NAMALWA (cell line): ENCODE results near the gene CLEC4D.
"Not testable (repeated sequence)": the region's sequence is repeated elsewhere in the genome, so short reads cannot be mapped to it uniquely, and the experiment has no call there.

ENCODE experiments used
- DNase-seq: peaks from one replicate; pipeline ENCODE4 v3.0.0-alpha.2; 2015; ENCODE audit warnings: low spot score

CLEC4D gene

DNA sequence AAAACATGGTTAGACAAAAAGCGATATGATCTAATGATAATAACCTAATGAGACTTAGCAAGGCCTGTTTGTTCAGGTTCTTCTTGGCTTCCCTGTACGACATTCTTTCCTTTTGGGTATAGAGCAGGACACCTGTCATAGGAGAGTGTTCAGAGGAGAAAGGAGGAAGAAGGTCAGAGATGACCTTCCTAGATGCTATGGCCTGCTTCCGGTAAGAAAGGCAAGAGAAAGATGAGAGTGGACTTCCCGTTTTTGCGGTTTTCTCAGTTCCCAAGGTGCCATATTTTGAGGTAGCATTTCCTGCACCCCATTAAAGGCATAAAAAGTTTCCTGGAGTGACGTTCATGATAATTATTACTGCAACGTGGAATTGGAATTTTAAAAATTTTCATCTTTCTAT, 18.7 kb downstream of the CLEC4D start:
- no peak for DNase-seq

DNA sequence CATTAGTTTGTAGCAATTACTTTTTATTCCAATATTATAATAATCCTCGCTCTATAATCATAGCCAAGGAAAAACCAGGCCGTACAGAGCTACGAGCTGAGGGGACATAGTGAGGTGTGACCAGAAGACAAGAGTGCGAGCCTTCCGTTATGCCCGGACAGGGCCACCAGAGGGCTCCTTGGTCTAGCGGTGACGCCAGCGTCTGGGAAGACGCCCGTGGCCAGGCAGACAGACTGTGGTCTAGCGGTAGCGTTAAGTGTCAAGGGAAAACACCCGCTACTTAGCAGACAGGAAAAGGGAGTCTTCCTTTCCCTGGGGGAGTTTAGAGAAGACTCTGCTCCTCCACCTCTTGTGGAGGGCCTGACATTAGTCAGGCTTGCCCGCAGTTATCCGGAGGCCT, 24.5 kb downstream of the CLEC4D start:
- DNase-seq, result peak; percentile 49

DNA sequence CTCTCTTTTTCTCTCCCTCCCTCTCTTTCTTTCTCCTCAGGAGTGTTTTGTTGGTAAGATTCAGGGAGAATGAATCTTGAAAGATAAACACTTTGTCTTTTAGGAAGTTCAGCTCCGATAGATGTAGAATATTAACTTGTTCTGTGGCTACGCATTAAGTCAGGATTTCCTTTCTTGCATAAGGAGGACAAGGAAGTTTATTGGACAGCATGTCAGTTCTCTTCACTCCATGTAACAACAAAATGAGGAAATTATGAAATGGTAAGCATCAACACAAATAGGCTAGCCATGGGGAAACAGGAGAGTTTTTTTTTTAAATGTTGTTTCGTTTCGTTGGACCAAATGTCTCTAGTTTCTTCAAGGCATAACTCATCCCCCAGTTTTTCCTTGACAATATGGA, 27.5 kb downstream of the CLEC4D start, which contains the start of gene CLEC4E:
TSS of gene CLEC4E (minus strand) at position 75 of the 400 bp plus-strand sequence. CDS start 108 bp downstream, outside the sequence.
- not testable (repeated sequence) for DNase-seq

DNA sequence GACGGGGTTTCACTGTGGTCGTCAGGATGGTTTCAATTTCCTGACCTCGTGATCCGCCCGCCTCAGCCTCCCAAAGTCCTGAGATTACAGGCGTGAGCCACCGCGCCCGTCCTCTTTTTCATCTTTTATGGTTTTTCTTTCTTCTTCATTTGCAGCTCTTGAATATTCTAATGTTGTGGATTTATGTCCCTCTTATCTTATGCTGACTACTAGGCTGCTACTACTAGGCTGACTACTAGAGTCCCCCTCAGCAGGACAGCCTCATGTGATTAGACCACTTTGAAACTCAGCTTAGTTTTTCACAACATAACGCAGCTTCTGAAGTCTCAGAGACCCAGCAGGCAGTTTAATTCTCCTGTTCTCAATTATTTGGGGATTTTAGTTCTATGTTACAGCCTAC, 28.3 kb downstream of the CLEC4D start:
- no peak for DNase-seq

DNA sequence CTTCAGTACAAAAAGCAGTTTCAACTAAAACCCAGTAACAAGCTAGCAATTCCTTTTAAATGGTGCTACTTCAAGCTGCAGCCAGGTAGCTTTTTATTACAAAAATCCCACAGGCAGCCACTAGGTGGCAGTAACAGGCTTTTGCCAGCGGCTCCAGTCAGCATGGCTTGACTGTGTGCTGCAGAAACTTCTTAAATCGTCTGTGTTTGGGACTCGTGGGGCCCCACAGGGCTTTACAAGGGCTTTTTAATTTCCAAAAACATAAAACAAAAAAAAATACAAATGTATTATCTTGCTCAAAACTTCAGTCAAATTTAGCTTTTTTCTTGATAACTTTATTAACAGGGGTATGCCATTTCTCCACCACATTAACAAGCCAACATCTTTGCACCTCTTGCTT, 31.0 kb downstream of the CLEC4D start:
- peak; percentile 90 for DNase-seq

DNA sequence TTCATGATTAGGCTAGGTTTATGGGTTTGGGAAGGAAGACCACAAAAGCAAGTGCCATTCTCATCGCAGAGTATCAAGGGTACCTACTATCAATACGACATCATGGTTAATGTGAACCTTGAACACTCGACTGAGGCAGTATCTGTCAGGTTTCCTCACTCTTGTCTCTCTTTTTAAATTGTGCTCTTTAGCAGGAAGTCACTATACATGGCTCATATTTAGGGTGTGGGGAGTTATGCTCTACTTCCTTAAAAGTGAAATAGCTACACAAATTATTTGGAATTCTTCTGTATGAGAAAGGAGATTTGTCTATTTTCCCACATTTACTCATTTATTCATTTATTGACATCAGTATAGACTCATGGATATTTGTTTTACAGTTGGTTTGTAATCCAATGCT, 33.3 kb downstream of the CLEC4D start:
- no peak for DNase-seq

DNA sequence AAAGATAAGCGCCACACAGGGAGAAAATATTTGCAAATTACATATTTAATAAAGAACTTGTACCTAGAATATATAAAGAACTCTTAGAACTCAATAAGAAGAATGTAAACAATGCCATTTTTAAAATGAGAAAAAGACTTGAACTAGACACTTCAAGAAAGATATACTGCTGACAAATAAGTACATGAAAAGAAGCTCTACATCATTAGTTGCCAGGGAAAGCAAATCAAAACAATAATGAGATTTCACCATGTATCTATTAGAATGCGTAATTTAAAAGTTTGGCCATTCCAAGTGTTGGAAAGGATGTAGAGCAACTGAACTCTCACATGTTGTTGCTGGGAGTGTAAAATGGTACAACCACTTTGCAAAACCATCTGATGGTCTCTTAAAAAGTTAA, 34.3 kb downstream of the CLEC4D start:
- DNase-seq, result no peak

DNA sequence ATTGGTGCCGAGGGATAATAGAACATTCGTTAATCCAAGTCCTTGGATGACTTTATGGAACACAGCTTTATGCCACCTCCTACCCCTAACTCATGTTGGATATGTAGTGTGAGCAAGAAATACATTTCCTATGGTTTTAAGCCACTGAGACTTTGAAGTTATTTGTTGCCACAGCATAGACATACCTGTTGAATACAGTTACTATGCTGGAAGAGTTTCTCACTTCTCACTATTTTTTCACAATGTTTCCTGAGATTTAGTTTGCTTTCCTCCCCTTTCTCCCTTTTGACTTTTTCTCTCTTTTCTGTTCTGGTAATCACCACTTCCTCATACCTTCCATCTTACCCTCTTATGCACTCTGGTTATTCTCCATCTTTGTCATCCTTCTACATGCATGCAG, 34.9 kb downstream of the CLEC4D start:
- no peak for DNase-seq

DNA sequence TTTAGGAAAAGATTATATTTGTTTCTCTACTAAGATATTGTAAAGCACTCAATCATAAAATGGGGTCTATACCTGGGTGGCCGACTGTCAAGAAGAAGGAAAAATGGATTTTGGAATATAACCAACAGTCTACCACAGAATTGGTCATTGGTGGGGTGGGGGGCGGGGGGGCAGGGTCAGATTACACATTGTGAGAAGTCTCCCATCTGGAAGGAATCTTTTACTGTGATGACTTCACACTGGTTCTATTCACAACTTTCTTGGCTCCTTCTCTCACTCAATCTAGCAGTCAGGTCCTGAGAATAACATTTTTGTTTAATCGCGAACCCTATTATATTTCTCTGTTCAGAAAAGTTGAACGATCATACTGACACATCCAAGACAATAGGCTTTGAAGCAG, 36.1 kb downstream of the CLEC4D start:
- DNase-seq, result no peak

DNA sequence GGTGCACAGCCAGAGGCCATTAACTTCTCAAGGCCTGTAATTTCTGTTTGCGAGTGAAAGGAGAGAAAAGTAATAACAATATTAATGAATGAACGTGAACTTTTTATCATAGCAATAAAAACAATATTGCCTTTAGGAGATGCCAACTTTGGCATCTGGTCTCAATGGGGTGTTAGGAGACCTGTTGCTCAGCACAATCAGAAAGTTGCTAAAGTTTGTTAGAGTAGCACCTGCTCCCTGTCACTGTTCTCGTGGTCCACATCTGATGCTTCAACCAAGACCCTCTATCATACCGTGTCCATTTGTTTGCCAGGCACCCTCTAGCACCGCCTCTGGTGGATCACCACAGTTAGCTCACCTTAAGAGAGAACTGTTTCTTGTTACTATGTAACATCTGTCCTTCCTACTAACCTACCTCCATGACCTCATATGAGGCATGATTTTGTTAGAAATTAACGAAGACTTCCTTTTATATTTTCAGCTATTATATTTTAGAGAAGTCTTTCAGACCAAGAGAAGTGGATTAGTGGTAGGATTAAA, 39.9 kb downstream of the CLEC4D start:
- no peak for DNase-seq

DNA sequence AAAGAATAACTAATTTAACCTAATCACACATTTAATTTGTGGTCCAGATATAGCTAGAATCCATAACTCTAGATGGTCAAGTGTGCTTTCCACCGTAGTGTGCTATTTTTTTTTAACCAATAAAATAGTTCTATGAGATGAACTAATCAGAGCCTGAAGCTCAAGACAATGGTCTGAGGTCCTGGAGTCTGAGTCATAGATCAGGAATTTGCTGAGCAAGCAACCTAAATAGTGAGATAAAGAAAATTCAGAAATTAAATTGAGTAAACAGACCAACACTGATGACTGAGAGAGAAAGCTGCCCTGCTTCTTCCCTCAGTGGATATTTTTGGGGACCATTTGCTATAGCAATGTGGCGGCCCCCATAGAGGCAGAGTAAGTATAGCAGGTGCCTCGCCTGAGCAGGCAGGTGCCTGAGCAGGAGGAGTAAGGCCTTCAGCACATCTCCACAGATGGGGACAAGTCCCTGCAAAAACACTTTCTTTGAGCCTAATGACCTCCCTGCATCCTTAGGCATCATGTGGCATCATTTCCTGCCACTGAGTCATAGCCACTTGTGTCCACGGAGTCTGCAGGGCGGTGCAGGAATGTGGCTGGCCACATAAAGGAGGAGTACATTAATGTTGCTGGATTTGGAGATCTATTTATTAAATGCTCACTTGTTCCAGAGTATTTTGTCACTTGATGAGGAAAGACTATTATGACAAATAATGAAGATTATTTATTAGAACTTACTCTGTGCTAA, 41.3 kb downstream of the CLEC4D start:
- DNase-seq, result no peak

DNA sequence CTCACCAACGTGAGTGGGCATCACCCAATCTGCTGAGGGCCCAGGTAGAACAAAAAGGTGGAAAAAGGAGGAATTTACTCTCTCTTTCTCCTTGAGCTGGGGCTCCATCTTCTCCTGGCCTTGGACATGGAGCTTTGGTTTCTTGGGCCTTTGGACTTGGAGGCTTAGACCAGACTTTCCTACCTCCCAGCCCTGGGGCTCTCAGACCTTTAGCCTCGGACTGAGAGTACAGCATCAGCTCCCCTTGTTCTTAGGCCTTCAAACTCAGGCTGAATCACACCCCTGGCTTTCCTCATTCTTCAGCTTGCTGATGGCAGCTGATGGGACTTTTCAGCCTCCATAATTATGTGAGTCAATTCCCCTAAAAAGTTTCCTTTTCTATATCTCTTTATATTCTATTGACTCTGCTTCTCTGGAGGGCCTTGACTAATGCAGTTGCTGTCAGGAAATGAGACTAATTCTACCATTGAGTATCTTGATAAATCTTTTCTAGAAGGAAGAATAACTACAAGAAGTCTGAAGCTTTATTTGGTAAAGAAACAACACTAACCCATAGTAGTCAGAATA, 43.3 kb downstream of the CLEC4D start:
- DNase-seq, result no peak

DNA sequence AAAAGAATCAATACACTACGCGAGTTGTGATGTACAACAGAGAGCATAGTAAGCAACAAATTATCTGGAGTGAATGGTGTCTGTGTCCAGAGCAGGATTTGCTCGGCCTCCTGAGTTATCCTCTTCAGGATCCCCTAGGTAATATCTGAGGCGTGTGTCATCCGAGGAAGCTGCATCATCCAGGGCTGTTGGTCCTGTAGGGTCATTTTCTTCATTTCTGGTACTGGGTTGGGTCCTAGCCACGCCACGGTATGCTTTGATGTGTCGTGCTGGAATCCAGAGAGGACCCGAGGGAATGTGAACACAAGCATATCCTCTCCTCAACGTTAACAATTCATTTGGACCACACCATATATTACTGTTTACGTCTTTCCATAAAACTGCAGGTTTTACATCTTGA, 46.4 kb downstream of the CLEC4D start:
- no peak for DNase-seq

DNA sequence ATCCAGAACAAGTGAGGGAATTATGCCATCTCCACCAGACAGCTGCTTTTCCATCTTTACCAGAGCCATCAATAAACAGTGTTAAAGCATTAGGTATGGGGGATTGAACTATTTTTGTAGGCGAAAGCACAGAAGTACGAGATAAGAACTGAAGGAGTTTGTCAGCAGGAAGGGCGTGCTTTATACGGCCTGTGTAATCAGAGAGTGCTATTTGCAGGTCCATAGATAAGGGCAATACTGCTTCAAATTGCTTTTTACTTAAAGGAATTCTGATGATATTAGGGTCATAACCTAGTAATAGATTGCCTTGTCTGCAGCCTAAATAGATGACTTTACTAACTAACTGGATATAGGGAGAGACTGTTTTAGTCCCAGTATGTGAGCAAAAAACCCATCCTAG, 47.7 kb downstream of the CLEC4D start:
- no peak for DNase-seq

DNA sequence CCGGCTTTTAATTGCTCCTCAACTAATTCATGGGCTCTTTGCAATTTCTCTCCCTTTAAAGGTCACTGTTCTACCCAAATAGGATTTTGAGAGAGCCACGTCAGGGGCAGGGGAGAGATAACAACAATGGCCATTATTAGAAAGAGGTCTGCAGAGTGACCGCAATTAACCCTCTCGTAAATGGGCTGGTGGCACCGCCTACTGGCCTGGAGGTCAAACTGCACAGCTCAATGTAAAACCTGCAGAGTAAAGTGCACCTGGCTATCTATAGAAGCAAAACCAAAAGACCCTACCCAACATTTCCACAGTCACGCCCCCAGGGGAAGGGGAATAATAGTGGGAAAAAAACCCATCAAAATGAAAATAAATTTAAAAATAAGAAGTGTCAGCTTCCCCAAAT, 49.0 kb downstream of the CLEC4D start:
- DNase-seq, result peak; percentile 31

DNA sequence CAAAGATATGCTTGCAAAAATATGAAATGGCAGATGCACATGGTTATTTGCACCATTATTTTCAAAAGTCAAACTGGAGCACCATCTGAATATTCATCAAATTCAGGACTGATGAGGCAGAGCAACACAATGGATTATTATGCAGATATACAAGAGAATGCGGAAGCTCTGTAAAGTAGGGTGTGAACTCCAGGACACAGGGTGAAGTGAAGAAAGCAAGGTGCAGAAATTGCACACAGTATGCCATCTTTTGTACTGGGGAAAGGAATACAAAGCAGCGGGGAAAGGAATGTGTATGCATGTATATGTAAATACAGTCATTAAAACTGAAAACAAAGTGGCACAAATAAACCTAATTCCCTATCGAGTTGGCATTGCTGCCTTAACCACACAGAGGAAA, 50.1 kb downstream of the CLEC4D start:
- no peak for DNase-seq

DNA sequence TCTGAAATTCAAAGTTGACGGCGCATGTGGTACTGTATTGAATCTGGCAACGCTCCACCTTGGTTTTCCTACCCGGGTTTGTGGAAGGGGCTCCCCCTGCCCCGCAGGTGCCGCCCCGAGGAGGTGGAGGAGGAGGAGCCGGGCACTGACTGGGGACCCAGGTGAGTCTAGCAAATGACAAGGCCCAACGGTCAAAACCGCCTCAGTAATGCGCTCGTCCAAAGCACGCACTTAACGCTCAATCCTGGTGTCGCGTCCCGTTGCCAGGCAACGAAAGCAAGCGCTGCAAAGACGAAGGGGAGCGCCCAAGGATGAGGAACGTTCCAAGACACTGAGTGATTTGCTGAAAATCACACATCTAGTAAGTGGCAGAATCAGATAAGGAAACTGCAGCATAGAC, 51.4 kb downstream of the CLEC4D start:
- DNase-seq, result no peak

DNA sequence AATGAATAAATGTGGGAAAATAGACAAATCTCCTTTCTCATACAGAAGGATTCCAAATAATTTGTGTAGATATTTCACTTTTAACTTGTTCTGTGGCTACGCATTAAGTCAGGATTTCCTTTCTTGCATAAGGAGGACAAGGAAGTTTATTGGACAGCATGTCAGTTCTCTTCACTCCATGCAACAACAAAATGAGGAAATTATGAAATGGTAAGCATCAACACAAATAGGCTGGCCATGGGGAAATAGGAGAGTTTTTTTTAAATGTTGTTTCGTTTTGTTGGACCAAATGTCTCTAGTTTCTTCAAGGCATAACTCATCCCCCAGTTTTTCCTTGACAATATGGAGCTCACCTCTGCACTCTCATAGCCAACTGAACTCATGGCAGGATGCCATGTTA, 52.7 kb downstream of the CLEC4D start:
- not testable (repeated sequence) for DNase-seq

DNA sequence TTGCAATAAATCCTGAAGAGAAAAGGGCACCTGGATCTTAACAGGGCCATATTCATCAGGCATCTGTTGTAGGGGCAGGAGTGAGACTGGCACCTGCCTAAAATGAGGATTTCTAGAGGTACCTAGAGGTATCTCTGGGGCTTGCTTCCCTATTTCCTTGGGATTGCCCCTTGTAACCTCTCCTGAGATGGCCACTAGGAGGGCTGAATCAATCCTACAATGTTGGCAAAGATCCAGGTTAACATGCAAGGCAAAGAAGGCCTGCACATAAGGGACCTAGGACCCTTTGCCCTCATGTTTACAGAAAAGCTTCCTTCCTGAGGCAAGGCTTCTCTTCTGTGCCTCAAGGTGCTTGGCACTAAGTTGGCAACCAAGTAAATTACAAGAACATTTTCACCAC, 53.2 kb downstream of the CLEC4D start:
- DNase-seq, result no peak
